Measurements from ENCODE around the gene SLC6A3. TPM values are rescaled to one million over a fixed set of nuclear protein-coding genes. Genes with fewer than 3 reads are reported as not detected.

The SLC6A3 gene
- polyA plus RNA-seq, 3 donors, result not detected

GRCh38 chr5:1432296-1432695, 12.9 kb downstream of the SLC6A3 start:
- Histone ChIP-seq H3K79me2 (ENCODE audit: insufficient read depth, low read length) (no peaks in the 10 kb centered on the region), H3K4me3 (replicated peaks in 1 of 3; ENCODE audit: low read depth in 2 of 3, low read length in 3 of 3) (no peak overlapping the region), H4K20me1 (ENCODE audit: insufficient read depth, low read length) (no peaks in the 10 kb centered on the region), H3K4me1 (ENCODE audit: control insufficient read depth in 1 of 2, insufficient read depth in 2 of 2, low read length in 2 of 2) (no peaks in the 10 kb centered on the region), H3K27ac (ENCODE audit: low read depth in 1 of 2, low read length in 2 of 2) (no peak overlapping the region), H3K9me3 (replicated peaks in 1 of 2; ENCODE audit: control insufficient read depth in 1 of 2, insufficient read depth in 1 of 2, low read length in 2 of 2) (peaks cover 54 to 62% of the 10 kb centered on the region in 2 donors), H3K27me3 (ENCODE audit: control insufficient read depth in 2 of 2, insufficient read depth in 2 of 2, low read length in 2 of 2) (no peaks in the 10 kb centered on the region), H3K36me3 (replicated peaks in 1 of 2; ENCODE audit: control insufficient read depth in 1 of 2, insufficient read depth in 2 of 2, low read length in 2 of 2) (no peaks in the 10 kb centered on the region), H3K4me2 (replicated peaks; ENCODE audit: extremely low read depth, low read length, poor library complexity, severe bottlenecking) (no peak overlapping the region), H2AFZ (ENCODE audit: insufficient read depth, low read depth, low read length, poor library complexity, severe bottlenecking) (no peak overlapping the region), H3K9ac (ENCODE audit: insufficient read depth, low read length, poor library complexity, severe bottlenecking) (no peak overlapping the region)
- Mint-ChIP-seq H3K4me3 (no peak overlapping the region), H3K36me3 (no peaks in the 10 kb centered on the region), H3K9me3 (peaks cover 35 to 65% (median 58%) of the 10 kb centered on the region in 7 donors), H3K27ac (no peak overlapping the region), H3K27me3 (ENCODE audit: low read depth in 3 of 3) (peaks cover 0 to 6% (median 4%) of the 10 kb centered on the region in 3 donors), H3K4me1 (no peaks in the 10 kb centered on the region)
- TF ChIP-seq CTCF (IDR thresholded peaks at IDR 0.05), result no peak
- DNase-seq, result no peak
- intact Hi-C loops (cut with micrococcal nuclease), result no loop called here
- 96% methylated on average over 7 of the region's 15 CpGs for WGBS (ENCODE audit: insufficient coverage)

DNA sequence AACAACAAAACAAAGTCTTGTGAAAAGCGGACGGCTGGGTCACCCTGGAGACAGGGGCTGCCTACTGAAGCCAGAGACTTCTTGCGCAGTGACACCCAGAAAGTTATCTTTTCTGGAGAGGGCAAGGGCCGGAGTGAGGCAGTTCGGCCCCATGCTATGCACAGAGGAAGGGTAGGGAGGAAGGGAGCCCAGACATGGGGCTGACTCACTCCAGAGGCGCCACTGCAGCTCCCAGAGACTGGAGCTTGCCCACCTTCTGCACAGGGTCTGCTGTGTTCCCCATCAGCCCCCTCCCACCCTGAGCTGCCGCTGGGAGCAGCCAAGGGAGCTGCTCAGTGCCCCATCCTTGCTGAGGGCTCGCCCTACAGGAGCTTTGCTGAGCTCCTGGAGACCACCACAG, 13.3 kb downstream of the SLC6A3 start:
- Mint-ChIP-seq H3K36me3 (no peaks in the 10 kb centered on the region), H3K27ac (no peak overlapping the region), H3K4me1 (no peaks in the 10 kb centered on the region), H3K27me3 (ENCODE audit: low read depth in 3 of 3) (peaks cover 0 to 4% (median 2%) of the 10 kb centered on the region in 3 donors), H3K9me3 (peaks cover 38 to 67% (median 62%) of the 10 kb centered on the region in 7 donors), H3K4me3 (no peak overlapping the region)
- WGBS (ENCODE audit: insufficient coverage), result 100% methylated on average over 2 of the region's 8 CpGs
- Histone ChIP-seq H4K20me1 (ENCODE audit: insufficient read depth, low read length) (no peaks in the 10 kb centered on the region), H3K4me2 (replicated peaks; ENCODE audit: extremely low read depth, low read length, poor library complexity, severe bottlenecking) (no peak overlapping the region), H2AFZ (ENCODE audit: insufficient read depth, low read depth, low read length, poor library complexity, severe bottlenecking) (no peak overlapping the region), H3K9me3 (replicated peaks in 1 of 2; ENCODE audit: control insufficient read depth in 1 of 2, insufficient read depth in 1 of 2, low read length in 2 of 2) (peaks cover 58 to 62% of the 10 kb centered on the region in 2 donors), H3K79me2 (ENCODE audit: insufficient read depth, low read length) (no peaks in the 10 kb centered on the region), H3K4me1 (ENCODE audit: control insufficient read depth in 1 of 2, insufficient read depth in 2 of 2, low read length in 2 of 2) (no peaks in the 10 kb centered on the region), H3K4me3 (replicated peaks in 1 of 3; ENCODE audit: low read depth in 2 of 3, low read length in 3 of 3) (no peak overlapping the region), H3K9ac (ENCODE audit: insufficient read depth, low read length, poor library complexity, severe bottlenecking) (no peak overlapping the region), H3K27me3 (ENCODE audit: control insufficient read depth in 2 of 2, insufficient read depth in 2 of 2, low read length in 2 of 2) (no peaks in the 10 kb centered on the region), H3K27ac (ENCODE audit: low read depth in 1 of 2, low read length in 2 of 2) (no peak overlapping the region), H3K36me3 (replicated peaks in 1 of 2; ENCODE audit: control insufficient read depth in 1 of 2, insufficient read depth in 2 of 2, low read length in 2 of 2) (no peaks in the 10 kb centered on the region)
- TF ChIP-seq CTCF (IDR thresholded peaks at IDR 0.05), result no peak
- DNase-seq, result no peak
- intact Hi-C loops (cut with micrococcal nuclease), result no loop called here
